OCI-LY1 (cell line): ENCODE results near the gene HLA-DOA.

Source experiments
- EZH2 ChIP-seq: fragments of 200-600 bp; sonication (generic), shearing (Covaris generic); IDR thresholded peaks from 2 replicates; pipeline ENCODE4 v1.8.0; 2017; ENCODE audit warnings: borderline replicate concordance, mixed run types, mild to moderate bottlenecking, antibody characterized with exemption, low read length, moderate library complexity, mixed read lengths
- TF ChIP-seq, protein P1 (sequence below): fragments of 200-600 bp; sonication (generic), shearing (Covaris generic); IDR thresholded peaks from 2 replicates; pipeline ENCODE4 v1.5.1; 2017; ENCODE audit warnings: mild to moderate bottlenecking, antibody characterized with exemption, low read length, moderate library complexity, mixed read lengths

DNA sequence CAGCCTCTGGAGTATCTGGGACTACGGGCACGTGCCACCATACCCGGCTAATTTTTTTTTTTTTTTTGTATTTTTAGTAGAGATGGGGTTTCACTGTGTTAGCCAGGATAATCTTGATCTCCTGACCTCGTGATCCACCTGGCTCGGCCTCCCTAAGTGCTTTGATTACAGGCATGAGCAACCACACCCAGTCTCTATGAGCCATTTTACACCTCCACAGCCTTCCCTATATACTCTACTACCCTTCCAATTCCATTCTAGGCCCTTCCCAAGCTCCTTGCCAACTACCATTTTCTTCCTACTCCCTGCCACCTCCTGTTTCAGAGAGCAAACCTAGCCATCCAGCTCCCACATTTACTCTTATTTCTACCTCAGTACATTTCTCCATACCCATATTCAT is 48.8 kb downstream of the HLA-DOA start:
- TF ChIP-seq, protein P1, sequence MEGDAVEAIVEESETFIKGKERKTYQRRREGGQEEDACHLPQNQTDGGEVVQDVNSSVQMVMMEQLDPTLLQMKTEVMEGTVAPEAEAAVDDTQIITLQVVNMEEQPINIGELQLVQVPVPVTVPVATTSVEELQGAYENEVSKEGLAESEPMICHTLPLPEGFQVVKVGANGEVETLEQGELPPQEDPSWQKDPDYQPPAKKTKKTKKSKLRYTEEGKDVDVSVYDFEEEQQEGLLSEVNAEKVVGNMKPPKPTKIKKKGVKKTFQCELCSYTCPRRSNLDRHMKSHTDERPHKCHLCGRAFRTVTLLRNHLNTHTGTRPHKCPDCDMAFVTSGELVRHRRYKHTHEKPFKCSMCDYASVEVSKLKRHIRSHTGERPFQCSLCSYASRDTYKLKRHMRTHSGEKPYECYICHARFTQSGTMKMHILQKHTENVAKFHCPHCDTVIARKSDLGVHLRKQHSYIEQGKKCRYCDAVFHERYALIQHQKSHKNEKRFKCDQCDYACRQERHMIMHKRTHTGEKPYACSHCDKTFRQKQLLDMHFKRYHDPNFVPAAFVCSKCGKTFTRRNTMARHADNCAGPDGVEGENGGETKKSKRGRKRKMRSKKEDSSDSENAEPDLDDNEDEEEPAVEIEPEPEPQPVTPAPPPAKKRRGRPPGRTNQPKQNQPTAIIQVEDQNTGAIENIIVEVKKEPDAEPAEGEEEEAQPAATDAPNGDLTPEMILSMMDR: no peak
- no peak for TF ChIP-seq EZH2
